Endothelial cell of umbilical vein (primary cell): ENCODE measurements around the gene COTL1. TPM values are rescaled to one million over a fixed set of nuclear protein-coding genes. Genes with fewer than 3 reads are reported as not detected.

ENCODE experiments used
- BruUV-seq: library from RNA; stranded (reverse); fragments of 400-500 nt; replicated peaks from 2 replicates; lab custom pipeline; 2021; lab: Mats Ljungman, UMichigan
- CTCF ChIA-PET: fragments of 300-600, 350-600 bp; sonication (Branson Sonifier 250); formaldehyde crosslinking; loops from one replicate; lab custom pipeline; 2021; ENCODE audit warnings: antibody characterized with exemption, inconsistent platforms; lab: Charles Lee
- POLR2A ChIA-PET: fragments of 300-600, 350-600 bp; sonication (Branson Sonifier 250); formaldehyde crosslinking; loops from one replicate; lab custom pipeline; 2021; ENCODE audit warnings: antibody characterized with exemption, inconsistent platforms; lab: Charles Lee
- DNase-seq: peaks from one replicate; pipeline ENCODE4 v3.0.0-alpha.2; 2011; ENCODE audit warnings: low read depth, low spot score
- FAIRE-seq: peaks from 2 replicates; lab custom pipeline; 2011; peaks lifted over from hg19 to GRCh38; lab: Jason Lieb, UNC
- H2AFZ ChIP-seq: 2 replicates; pipeline ENCODE4 v1.6.0; 2012; ENCODE audit warnings: low read depth, low read length, control low read depth, inconsistent platforms
- H3K27ac ChIP-seq: 2 replicates; pipeline ENCODE4 v1.5.1; 2011; ENCODE audit warnings: low read depth, mild to moderate bottlenecking, control low read depth, low read length, moderate library complexity; ENCODE audit not compliant: insufficient read depth
- H3K27me3 ChIP-seq, 2 experiments: 2 replicates each; pipeline versions ENCODE4 v1.6.0 to v1.6.1; 2011; ENCODE audit warnings: low read length in 2 of 2, mixed read lengths in 1 of 2; ENCODE audit not compliant: control insufficient read depth in 2 of 2, insufficient read depth in 2 of 2
- H3K36me3 ChIP-seq, 2 experiments: 2 replicates in 1 of 2; 3 replicates in 1 of 2; pipeline ENCODE4 v1.5.1; 2011; ENCODE audit warnings: low read length in 2 of 2, mild to moderate bottlenecking in 1 of 2, moderate library complexity in 1 of 2; ENCODE audit not compliant: control insufficient read depth in 2 of 2, insufficient read depth in 2 of 2; ENCODE audit errors: extremely low read depth in 1 of 2
- H3K4me1 ChIP-seq: 3 replicates; pipeline ENCODE4 v1.5.1; 2011; ENCODE audit warnings: mild to moderate bottlenecking, low read length; ENCODE audit not compliant: control insufficient read depth, insufficient read depth; ENCODE audit errors: extremely low read depth
- H3K4me2 ChIP-seq: 2 replicates; pipeline ENCODE4 v1.6.1; 2011; ENCODE audit warnings: low read length, control low read depth, mixed read lengths; ENCODE audit not compliant: insufficient read depth
- H3K4me3 ChIP-seq, 3 experiments: fragments of 200-600 bp in 1 of 3; sonication (generic), shearing (Covaris generic) in 1 of 3; replicated peaks in 1 of 3; 2 replicates each; pipeline ENCODE4 v1.5.1; 2011 to 2016; ENCODE audit warnings: control low read depth in 3 of 3, low read length in 3 of 3, mild to moderate bottlenecking in 2 of 3, inconsistent platforms in 1 of 3, low read depth in 1 of 3, moderate library complexity in 1 of 3; ENCODE audit not compliant: insufficient read depth in 1 of 3
- H3K79me2 ChIP-seq: 2 replicates; pipeline ENCODE4 v1.6.0; 2012; ENCODE audit warnings: low read length, inconsistent platforms; ENCODE audit not compliant: control insufficient read depth, insufficient read depth
- H3K9ac ChIP-seq: replicated peaks from 2 replicates; pipeline ENCODE3; 2011; ENCODE audit warnings: low read length, control low read depth; ENCODE audit not compliant: insufficient read depth; ENCODE audit errors: extremely low read depth
- H3K9me1 ChIP-seq: replicated peaks from 3 replicates; pipeline ENCODE4 v1.6.0; 2011; ENCODE audit warnings: mild to moderate bottlenecking, low read length; ENCODE audit not compliant: control insufficient read depth, insufficient read depth; ENCODE audit errors: extremely low read depth
- H3K9me3 ChIP-seq: replicated peaks from 2 replicates; pipeline ENCODE4 v1.5.1; 2012; ENCODE audit warnings: low read length, inconsistent platforms; ENCODE audit not compliant: control insufficient read depth, insufficient read depth
- H4K20me1 ChIP-seq: replicated peaks from 2 replicates; pipeline ENCODE3; 2011; ENCODE audit warnings: mild to moderate bottlenecking, low read length; ENCODE audit not compliant: control insufficient read depth, insufficient read depth; ENCODE audit errors: extremely low read depth
- EZH2 ChIP-seq: IDR thresholded peaks from 2 replicates; pipeline ENCODE4 v1.6.1; 2012; ENCODE audit warnings: borderline replicate concordance, low read depth, mild to moderate bottlenecking, moderate library complexity, low read length, inconsistent platforms; ENCODE audit not compliant: severe bottlenecking
- FOS ChIP-seq: IDR thresholded peaks from 2 replicates; pipeline ENCODE4 v1.6.1; 2011; ENCODE audit warnings: mild to moderate bottlenecking, low read length, moderate library complexity, borderline replicate concordance; ENCODE audit not compliant: insufficient read depth
- GATA2 ChIP-seq: IDR thresholded peaks from 2 replicates; pipeline ENCODE4 v1.7.0; 2011; ENCODE audit warnings: low read depth, mild to moderate bottlenecking, moderate library complexity, mixed read lengths, low read length; ENCODE audit not compliant: insufficient read length, insufficient read depth
- JUN ChIP-seq: IDR thresholded peaks from 2 replicates; pipeline ENCODE4 v1.6.1; 2011; ENCODE audit warnings: borderline replicate concordance, low read depth; ENCODE audit not compliant: insufficient read length, insufficient read depth
- MYC ChIP-seq: IDR thresholded peaks from one replicate; pipeline ENCODE4 v1.6.1; 2011; ENCODE audit warnings: mild to moderate bottlenecking, low read depth, low read length
- POLR2A ChIP-seq: IDR thresholded peaks from 2 replicates; pipeline ENCODE4 v1.6.1; 2012; ENCODE audit warnings: low read depth, mild to moderate bottlenecking, control low read depth, low read length
- POLR2AphosphoS5 ChIP-seq: IDR thresholded peaks from 2 replicates; pipeline ENCODE4 v1.6.1; 2012; ENCODE audit warnings: low read depth, mild to moderate bottlenecking, control low read depth, low read length, moderate library complexity; ENCODE audit not compliant: insufficient read depth
- dilution Hi-C: fragments of 300-500 bp; cut with MboI; formaldehyde crosslinking; loops from one replicate; pipeline ENCODE4 v1.15.0; 2019; ENCODE audit warnings: low sequenced_read_pairs; ENCODE audit not compliant: extremely low pct_ligation_motif_present
- intact Hi-C: fragments of 100-400 bp; cut with micrococcal nuclease; formaldehyde crosslinking; loops from one replicate; pipeline ENCODE4 v1.10.0; 2022
- polyA plus RNA-seq, 4 experiments: library from polyadenylated mRNA; depleted of rRNA in 3 of 4; stranded (reverse) in 3 of 4; unstranded in 1 of 4; fragments of >200 nt; gene quantifications; 2 replicates each; pipeline versions ENCODE4 v1.2.1 to v1.2.3, GENCODE V29; 2011 to 2012; ENCODE audit warnings: missing spikeins in 1 of 4
- total RNA-seq: library from RNA; stranded (reverse); gene quantifications from 2 replicates; pipeline ENCODE4 v1.2.3, GENCODE V29; 2021
- TF ChIP-seq, protein P1 (sequence below): IDR thresholded peaks from 2 replicates; pipeline ENCODE4 v1.6.1; 2011; ENCODE audit not compliant: insufficient read depth, insufficient read length
- TF ChIP-seq, protein P2 (sequence below), 2 donors: IDR thresholded peaks; 1 replicate in 1 of 2; 2 replicates in 1 of 2; pipeline ENCODE4 v1.5.1; 2011; ENCODE audit warnings: low read length in 2 of 2, mild to moderate bottlenecking in 2 of 2, moderate library complexity in 2 of 2, control low read depth in 1 of 2, inconsistent platforms in 1 of 2, low read depth in 1 of 2; ENCODE audit not compliant: insufficient read depth in 1 of 2; ENCODE audit errors: extremely low read depth in 1 of 2

The COTL1 gene
- total and polyA plus RNA-seq, 2 donors (not counting 3 experiments of a cell fraction or from before 2014, with no cell fraction given): 90.0 to 200 TPM

DNA sequence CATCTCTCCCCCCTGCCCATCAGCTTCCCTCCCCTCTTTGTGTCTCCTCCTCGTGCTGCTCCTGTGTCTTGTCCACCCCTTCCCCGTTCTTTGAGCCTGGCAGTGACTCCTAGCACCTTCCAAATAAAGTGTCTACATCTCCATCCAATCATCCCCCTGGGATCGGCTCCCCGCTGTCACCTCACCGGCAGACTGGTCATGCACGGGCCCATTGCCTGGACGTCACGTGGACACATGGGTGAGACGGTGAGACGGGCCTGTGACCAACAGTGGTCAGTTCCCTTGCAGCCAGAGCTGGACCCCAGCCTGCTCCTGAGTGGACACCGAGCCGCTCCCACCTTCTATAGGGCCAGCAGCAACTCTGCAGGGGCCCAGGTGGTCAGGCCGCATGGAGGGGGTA is 46.4 kb downstream of the COTL1 start:
- Histone ChIP-seq H3K4me3 (no peak overlapping the region), H3K79me2 (peaks cover 10% of the 10 kb centered on the region), H3K27ac (no peak overlapping the region), H4K20me1 (no peaks in the 10 kb centered on the region), H3K9me1 (no peaks in the 10 kb centered on the region), H3K4me2 (no peak overlapping the region), H2AFZ (no peak overlapping the region), H3K4me1 (no peaks in the 10 kb centered on the region), H3K36me3 (peaks cover 0 to 11% of the 10 kb centered on the region in 2 experiments), H3K27me3 (no peaks in the 10 kb centered on the region), H3K9me3 (no peaks in the 10 kb centered on the region), H3K9ac (no peak overlapping the region)
- no peak for FAIRE-seq
- TF ChIP-seq, protein P1, sequence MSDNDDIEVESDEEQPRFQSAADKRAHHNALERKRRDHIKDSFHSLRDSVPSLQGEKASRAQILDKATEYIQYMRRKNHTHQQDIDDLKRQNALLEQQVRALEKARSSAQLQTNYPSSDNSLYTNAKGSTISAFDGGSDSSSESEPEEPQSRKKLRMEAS: no peak
- TF ChIP-seq POLR2AphosphoS5 (no peak), JUN (no peak), MYC (no peak), POLR2A (no peak), EZH2 (no peak), GATA2 (no peak), FOS (no peak)
- TF ChIP-seq, protein P2, sequence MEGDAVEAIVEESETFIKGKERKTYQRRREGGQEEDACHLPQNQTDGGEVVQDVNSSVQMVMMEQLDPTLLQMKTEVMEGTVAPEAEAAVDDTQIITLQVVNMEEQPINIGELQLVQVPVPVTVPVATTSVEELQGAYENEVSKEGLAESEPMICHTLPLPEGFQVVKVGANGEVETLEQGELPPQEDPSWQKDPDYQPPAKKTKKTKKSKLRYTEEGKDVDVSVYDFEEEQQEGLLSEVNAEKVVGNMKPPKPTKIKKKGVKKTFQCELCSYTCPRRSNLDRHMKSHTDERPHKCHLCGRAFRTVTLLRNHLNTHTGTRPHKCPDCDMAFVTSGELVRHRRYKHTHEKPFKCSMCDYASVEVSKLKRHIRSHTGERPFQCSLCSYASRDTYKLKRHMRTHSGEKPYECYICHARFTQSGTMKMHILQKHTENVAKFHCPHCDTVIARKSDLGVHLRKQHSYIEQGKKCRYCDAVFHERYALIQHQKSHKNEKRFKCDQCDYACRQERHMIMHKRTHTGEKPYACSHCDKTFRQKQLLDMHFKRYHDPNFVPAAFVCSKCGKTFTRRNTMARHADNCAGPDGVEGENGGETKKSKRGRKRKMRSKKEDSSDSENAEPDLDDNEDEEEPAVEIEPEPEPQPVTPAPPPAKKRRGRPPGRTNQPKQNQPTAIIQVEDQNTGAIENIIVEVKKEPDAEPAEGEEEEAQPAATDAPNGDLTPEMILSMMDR (IDR thresholded peaks at IDR 0.05; ENCODE audit: extremely low read depth in 1 of 2, insufficient read depth in 1 of 2, low read depth in 1 of 2, low read length in 2 of 2): no peak
- dilution Hi-C loops (no loop called here), intact Hi-C loops (no loop called here)
- DNase-seq: no peak
- ChIA-PET CTCF (no interaction called here), POLR2A (no interaction called here)
- no TSS peak for BruUV-seq
